Ishikawa (cell line): ENCODE results near the gene SMIM35.

Experiments
- CEBPB ChIP-seq: IDR thresholded peaks from 2 replicates; pipeline ENCODE4 v1.6.1; 2012
- EP300 ChIP-seq: IDR thresholded peaks from 2 replicates; pipeline ENCODE4 v1.6.1; 2012; ENCODE audit warnings: borderline replicate concordance
- FOXM1 ChIP-seq: IDR thresholded peaks from 2 replicates; pipeline ENCODE4 v1.6.1; 2012; ENCODE audit warnings: low read depth, borderline replicate concordance
- NFIC ChIP-seq: IDR thresholded peaks from 2 replicates; pipeline ENCODE4 v1.6.1; 2012
- RAD21 ChIP-seq: IDR thresholded peaks from 2 replicates; pipeline ENCODE4 v1.6.1; 2012; ENCODE audit warnings: low read depth
- REST ChIP-seq: IDR thresholded peaks from 2 replicates; pipeline ENCODE4 v1.6.1; 2012; ENCODE audit warnings: low read depth, mild to moderate bottlenecking
- TAF1 ChIP-seq: IDR thresholded peaks from 2 replicates; pipeline ENCODE4 v1.6.1; 2012; ENCODE audit warnings: low read depth, mild to moderate bottlenecking
- TCF12 ChIP-seq: IDR thresholded peaks from 2 replicates; pipeline ENCODE4 v1.6.1; 2012; ENCODE audit warnings: low read depth
- USF1 ChIP-seq: IDR thresholded peaks from 2 replicates; pipeline ENCODE4 v1.6.1; 2012
- YY1 ChIP-seq: IDR thresholded peaks from 2 replicates; pipeline ENCODE4 v1.6.1; 2012; ENCODE audit warnings: low read depth

GRCh38 chr11:118051611-118052461 lies 34.9 kb downstream of the SMIM35 start:
- no peak for TF ChIP-seq TCF12
- no peak for TF ChIP-seq EP300
- TF ChIP-seq REST, result no peak
- TF ChIP-seq YY1, result no peak
- no peak for TF ChIP-seq CEBPB
- TF ChIP-seq USF1, result no peak
- no peak for TF ChIP-seq NFIC
- TF ChIP-seq FOXM1, result no peak
- no peak for TF ChIP-seq TAF1
- no peak for TF ChIP-seq RAD21
